PFSK-1 (cell line): ENCODE results near the gene SLITRK6. TPM values are rescaled to one million over a fixed set of nuclear protein-coding genes. Genes with fewer than 3 reads are reported as not detected.

Experiments
- FOXP2 ChIP-seq: optimal IDR thresholded peaks from 2 replicates; pipeline ENCODE3; 2011; ENCODE audit warnings: borderline replicate concordance, control low read depth, inconsistent platforms; ENCODE audit not compliant: insufficient read depth; ENCODE audit errors: extremely low read length, extremely low read depth
- POLR2AphosphoS5 ChIP-seq: IDR thresholded peaks from 2 replicates; pipeline ENCODE4 v1.6.1; 2012; ENCODE audit warnings: low read depth, mild to moderate bottlenecking, control low read depth, low read length, moderate library complexity
- REST ChIP-seq, 2 experiments: IDR thresholded peaks; 2 replicates each; pipeline versions ENCODE4 v1.6.1 to v1.8.0; 2011 to 2012; ENCODE audit warnings: low read depth in 2 of 2, low read length in 2 of 2, control low read depth in 1 of 2, inconsistent platforms in 1 of 2, mild to moderate bottlenecking in 1 of 2, moderate library complexity in 1 of 2; ENCODE audit not compliant: insufficient read depth in 1 of 2
- SIN3A ChIP-seq: IDR thresholded peaks from 2 replicates; pipeline ENCODE4 v1.6.1; 2012; ENCODE audit warnings: mild to moderate bottlenecking, low read length, moderate library complexity, borderline replicate concordance; ENCODE audit not compliant: insufficient read depth
- TAF1 ChIP-seq: IDR thresholded peaks from 2 replicates; pipeline ENCODE4 v1.6.1; 2012; ENCODE audit warnings: low read length, control low read depth, borderline replicate concordance; ENCODE audit not compliant: insufficient read depth
- polyA plus RNA-seq: library from polyadenylated mRNA; unstranded; fragments of >200 nt; gene quantifications from one replicate; pipeline ENCODE4 v1.2.1, GENCODE V29; 2012; ENCODE audit warnings: low read depth, missing spikeins; ENCODE audit not compliant: insufficient read length

The SLITRK6 gene
- polyA plus RNA-seq: 0.46 TPM

- TF ChIP-seq SIN3A (no peak), REST (IDR thresholded peaks at IDR 0.05; ENCODE audit: insufficient read depth in 1 of 2, low read depth in 2 of 2, low read length in 2 of 2) (no peak), FOXP2 (no peak), TAF1 (no peak), POLR2AphosphoS5 (no peak)
These were observed at the start of gene SLITRK6 for GRCh38 chr13:85799097-85799582. Gene SLITRK6 (minus strand): TSS chr13:85799419. CDS start chr13:85796508, 2,911 bp downstream.

GRCh38 chr13:85847012-85847411, 47.8 kb upstream of the SLITRK6 start:
- TF ChIP-seq REST (IDR thresholded peaks at IDR 0.05; ENCODE audit: insufficient read depth in 1 of 2, low read depth in 2 of 2, low read length in 2 of 2): no peak
- no peak for TF ChIP-seq POLR2AphosphoS5

- TF ChIP-seq SIN3A: no peak
- no peak for TF ChIP-seq REST (IDR thresholded peaks at IDR 0.05; ENCODE audit: insufficient read depth in 1 of 2, low read depth in 2 of 2, low read length in 2 of 2)
- no peak for TF ChIP-seq POLR2AphosphoS5
- no peak for TF ChIP-seq FOXP2
- TF ChIP-seq TAF1: no peak
These were observed 42.2 kb upstream of the SLITRK6 start for GRCh38 chr13:85841427-85841826.

GRCh38 chr13:85833921-85834320, 34.7 kb upstream of the SLITRK6 start:
- TF ChIP-seq REST (IDR thresholded peaks at IDR 0.05; ENCODE audit: insufficient read depth in 1 of 2, low read depth in 2 of 2, low read length in 2 of 2): no peak
- no peak for TF ChIP-seq SIN3A
- TF ChIP-seq FOXP2: no peak
- TF ChIP-seq TAF1: no peak
- TF ChIP-seq POLR2AphosphoS5: no peak

GRCh38 chr13:85828094-85828684, 29.0 kb upstream of the SLITRK6 start:
- TF ChIP-seq FOXP2 (no peak), POLR2AphosphoS5 (no peak), SIN3A (no peak), TAF1 (no peak), REST (IDR thresholded peaks at IDR 0.05; ENCODE audit: insufficient read depth in 1 of 2, low read depth in 2 of 2, low read length in 2 of 2) (no peak)
